ENCODE results near the gene MSS51. TPM values are rescaled to one million over a fixed set of nuclear protein-coding genes. Genes with fewer than 3 reads are reported as not detected.

The MSS51 gene
- total RNA-seq, 5 donors from 2014 or later (not counting 1 experiment from before 2014, with no cell fraction given), result 3.7 to 4.7 (median 4.6) TPM

- H3K36me3 Mint-ChIP-seq, result peaks cover 47% of the 10 kb centered on the region
- peaks cover 0 to 4% (median 0%) of the 10 kb centered on the region in 3 donors for H3K4me1 Mint-ChIP-seq
- no peak for DNase-seq
- H3K27me3 Mint-ChIP-seq, result no peaks in the 10 kb centered on the region
- POLR2A ChIA-PET, result no interaction called here
- Histone ChIP-seq H3K27me3 (replicated peaks in 1 of 2; ENCODE audit: control insufficient read depth in 2 of 2, extremely low read depth in 1 of 2, insufficient read depth in 2 of 2, low read length in 1 of 2) (no peaks in the 10 kb centered on the region), H3K36me3 (ENCODE audit: control insufficient read depth in 2 of 2, extremely low read depth in 1 of 2, insufficient read depth in 1 of 2, low read length in 1 of 2) (peaks cover 7 to 47% of the 10 kb centered on the region in 2 donors), H3K4me1 (ENCODE audit: control insufficient read depth in 1 of 2, extremely low read depth in 1 of 2, insufficient read depth in 2 of 2, low read length in 2 of 2) (no peaks in the 10 kb centered on the region), H3K9me3 (no peaks in the 10 kb centered on the region), H3K27ac (ENCODE audit: low read length) (no peak overlapping the region), H3K4me3 (ENCODE audit: control insufficient read depth in 1 of 2, extremely low read depth in 1 of 2, low read length in 1 of 2) (no peak overlapping the region)
- no peak overlapping the region for H3K27ac Mint-ChIP-seq
- ATAC-seq (replicated peaks in 1 of 4), result no peak
- CTCF ChIA-PET, result no interaction called here
- no CpG with 5 or more reads among the region's 2 CpGs for WGBS (ENCODE audit: insufficient coverage)
- no peak overlapping the region for H3K4me3 Mint-ChIP-seq
- H3K9me3 Mint-ChIP-seq, result no peaks in the 10 kb centered on the region
Measured at GRCh38 chr10:73465978-73466726, 32.8 kb upstream of the MSS51 start.

- POLR2A ChIA-PET, result no interaction called here
- CTCF ChIA-PET, result no interaction called here
- WGBS (ENCODE audit: insufficient coverage), result 100% methylated on average over 2 of the region's 4 CpGs
- no peak overlapping the region for H3K4me3 Mint-ChIP-seq
- Histone ChIP-seq H3K4me1 (ENCODE audit: control insufficient read depth in 1 of 2, extremely low read depth in 1 of 2, insufficient read depth in 2 of 2, low read length in 2 of 2) (no peaks in the 10 kb centered on the region), H3K36me3 (ENCODE audit: control insufficient read depth in 2 of 2, extremely low read depth in 1 of 2, insufficient read depth in 1 of 2, low read length in 1 of 2) (peaks cover 10 to 19% of the 10 kb centered on the region in 2 donors), H3K4me3 (ENCODE audit: control insufficient read depth in 1 of 2, extremely low read depth in 1 of 2, low read length in 1 of 2) (no peak overlapping the region), H3K27ac (ENCODE audit: low read length) (no peak overlapping the region), H3K9me3 (no peaks in the 10 kb centered on the region), H3K27me3 (replicated peaks in 1 of 2; ENCODE audit: control insufficient read depth in 2 of 2, extremely low read depth in 1 of 2, insufficient read depth in 2 of 2, low read length in 1 of 2) (no peaks in the 10 kb centered on the region)
- ATAC-seq (replicated peaks in 1 of 4) (no peak), DNase-seq (no peak)
- no peaks in the 10 kb centered on the region for H3K27me3 Mint-ChIP-seq
- H3K27ac Mint-ChIP-seq, result peak overlapping the region in 1 of 2 donors; percentile 58
- no peaks in the 10 kb centered on the region for H3K9me3 Mint-ChIP-seq
- peaks cover 0 to 3% (median 2%) of the 10 kb centered on the region in 3 donors for H3K4me1 Mint-ChIP-seq
- H3K36me3 Mint-ChIP-seq, result peaks cover 37% of the 10 kb centered on the region
Measured at GRCh38 chr10:73460897-73461296, 27.5 kb upstream of the MSS51 start.

DNA sequence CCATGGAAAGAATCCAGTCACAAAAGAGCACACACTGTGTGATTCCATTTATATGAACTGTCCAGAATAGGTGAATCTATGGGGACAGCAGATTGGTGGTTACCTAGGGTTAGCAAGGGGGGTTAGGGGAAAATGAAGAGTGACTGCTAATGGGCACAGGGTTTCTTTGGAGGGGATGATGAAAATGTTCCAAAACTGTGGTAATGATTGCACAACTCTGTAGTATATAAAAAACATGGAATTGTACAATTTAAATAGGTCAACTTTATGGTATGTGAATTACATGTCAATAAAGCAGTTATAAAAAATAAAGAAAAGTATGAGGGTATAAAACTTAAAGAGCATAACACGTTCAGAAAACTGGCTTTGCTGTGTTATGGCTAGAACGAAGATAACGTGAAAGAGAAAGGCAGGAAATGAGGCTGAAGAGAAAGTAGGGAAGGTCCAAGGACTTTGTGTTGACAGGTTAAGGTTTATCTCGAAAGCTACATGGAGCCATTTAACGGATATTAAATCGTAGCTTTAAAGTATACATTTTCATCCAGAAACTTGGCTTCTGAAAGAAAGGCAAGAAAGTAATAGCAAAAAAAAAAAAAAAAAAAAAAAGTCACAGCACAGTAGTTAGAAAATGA is 26.4 kb upstream of the MSS51 start:
- DNase-seq (no peak), ATAC-seq (replicated peaks in 1 of 4) (no peak)
- Mint-ChIP-seq H3K27ac (no peak overlapping the region), H3K4me1 (peaks cover 0 to 3% (median 2%) of the 10 kb centered on the region in 3 donors), H3K4me3 (no peak overlapping the region), H3K36me3 (peaks cover 32% of the 10 kb centered on the region), H3K9me3 (no peaks in the 10 kb centered on the region), H3K27me3 (no peaks in the 10 kb centered on the region)
- Histone ChIP-seq H3K27ac (ENCODE audit: low read length) (no peak overlapping the region), H3K4me1 (ENCODE audit: control insufficient read depth in 1 of 2, extremely low read depth in 1 of 2, insufficient read depth in 2 of 2, low read length in 2 of 2) (no peaks in the 10 kb centered on the region), H3K27me3 (replicated peaks in 1 of 2; ENCODE audit: control insufficient read depth in 2 of 2, extremely low read depth in 1 of 2, insufficient read depth in 2 of 2, low read length in 1 of 2) (no peaks in the 10 kb centered on the region), H3K4me3 (ENCODE audit: control insufficient read depth in 1 of 2, extremely low read depth in 1 of 2, low read length in 1 of 2) (no peak overlapping the region), H3K9me3 (no peaks in the 10 kb centered on the region), H3K36me3 (ENCODE audit: control insufficient read depth in 2 of 2, extremely low read depth in 1 of 2, insufficient read depth in 1 of 2, low read length in 1 of 2) (peaks cover 5 to 10% of the 10 kb centered on the region in 2 donors)
- ChIA-PET POLR2A (interaction anchor here in 1 of 2 donors (0.6 kb wide), 1 partner anchor 259 kb away, joined by 6 read pairs; no protein-coding TSS in a partner anchor), CTCF (no interaction called here)
- WGBS (ENCODE audit: insufficient coverage), result 90% methylated on average over 3 of the region's 6 CpGs

- no peak overlapping the region for H3K27ac ChIP-seq (ENCODE audit: low read length)
- peaks cover 29% of the 10 kb centered on the region for H3K36me3 Mint-ChIP-seq
- DNase-seq, result no peak
Measured at GRCh38 chr10:73456187-73456890, 23.0 kb upstream of the MSS51 start.

GRCh38 chr10:73449113-73449512 is 15.8 kb upstream of the MSS51 start:
- WGBS (ENCODE audit: insufficient coverage), result no CpG with 5 or more reads among the region's 1 CpG
- ChIA-PET CTCF (no interaction called here), POLR2A (no interaction called here)
- Mint-ChIP-seq H3K27ac (no peak overlapping the region), H3K9me3 (no peaks in the 10 kb centered on the region), H3K4me1 (no peaks in the 10 kb centered on the region), H3K36me3 (peaks cover 32% of the 10 kb centered on the region), H3K4me3 (no peak overlapping the region), H3K27me3 (no peaks in the 10 kb centered on the region)
- peaks cover 3 to 35% of the 10 kb centered on the region in 2 donors for H3K36me3 ChIP-seq (ENCODE audit: control insufficient read depth in 2 of 2, extremely low read depth in 1 of 2, insufficient read depth in 1 of 2, low read length in 1 of 2)
- H3K9me3 ChIP-seq, result no peaks in the 10 kb centered on the region
- no peaks in the 10 kb centered on the region for H3K27me3 ChIP-seq (replicated peaks in 1 of 2; ENCODE audit: control insufficient read depth in 2 of 2, extremely low read depth in 1 of 2, insufficient read depth in 2 of 2, low read length in 1 of 2)
- H3K27ac ChIP-seq (ENCODE audit: low read length), result no peak overlapping the region
- no peak overlapping the region for H3K4me3 ChIP-seq (ENCODE audit: control insufficient read depth in 1 of 2, extremely low read depth in 1 of 2, low read length in 1 of 2)
- no peaks in the 10 kb centered on the region for H3K4me1 ChIP-seq (ENCODE audit: control insufficient read depth in 1 of 2, extremely low read depth in 1 of 2, insufficient read depth in 2 of 2, low read length in 2 of 2)
- no peak for DNase-seq
- no peak for ATAC-seq (replicated peaks in 1 of 4)

More at GRCh38 chr10:73456187-73456890, 23.0 kb upstream of the MSS51 start:
- Mint-ChIP-seq H3K9me3 (no peaks in the 10 kb centered on the region), H3K27ac (no peak overlapping the region), H3K27me3 (no peaks in the 10 kb centered on the region), H3K4me3 (no peak overlapping the region), H3K4me1 (peaks cover 0 to 3% (median 2%) of the 10 kb centered on the region in 3 donors)
- H3K4me3 ChIP-seq (ENCODE audit: control insufficient read depth in 1 of 2, extremely low read depth in 1 of 2, low read length in 1 of 2), result no peak overlapping the region
- no peaks in the 10 kb centered on the region for H3K4me1 ChIP-seq (ENCODE audit: control insufficient read depth in 1 of 2, extremely low read depth in 1 of 2, insufficient read depth in 2 of 2, low read length in 2 of 2)
- POLR2A ChIA-PET, result interaction anchor here in 1 of 2 donors (0.6 kb wide), 1 partner anchor 143 kb away, joined by 3 read pairs; no protein-coding TSS in a partner anchor
- no peak for ATAC-seq (replicated peaks in 1 of 4)
- peaks cover 3 to 21% of the 10 kb centered on the region in 2 donors for H3K36me3 ChIP-seq (ENCODE audit: control insufficient read depth in 2 of 2, extremely low read depth in 1 of 2, insufficient read depth in 1 of 2, low read length in 1 of 2)
- WGBS (ENCODE audit: insufficient coverage), result 100% methylated on average over 1 of the region's 2 CpGs
- no peaks in the 10 kb centered on the region for H3K9me3 ChIP-seq
- CTCF ChIA-PET, result no interaction called here
- H3K27me3 ChIP-seq (replicated peaks in 1 of 2; ENCODE audit: control insufficient read depth in 2 of 2, extremely low read depth in 1 of 2, insufficient read depth in 2 of 2, low read length in 1 of 2), result no peaks in the 10 kb centered on the region

DNA sequence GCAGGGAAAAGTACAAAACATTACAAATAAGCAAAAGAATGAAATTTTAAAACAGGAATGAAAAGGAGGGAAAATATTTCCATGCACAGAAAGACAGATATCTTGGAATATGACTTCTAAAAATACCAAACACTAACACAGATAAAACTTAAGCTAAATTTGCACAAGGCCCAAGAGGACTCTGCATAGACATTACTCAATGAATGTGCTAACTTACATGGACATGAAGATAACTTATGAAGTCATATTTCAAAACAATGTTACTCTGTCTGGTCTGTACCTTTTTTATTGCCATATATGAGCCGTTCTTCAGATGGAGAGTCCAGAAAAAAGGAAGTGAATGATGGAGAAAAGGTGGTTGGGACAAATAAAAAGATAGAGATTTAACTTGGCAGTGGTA is 15.0 kb upstream of the MSS51 start:
- CTCF ChIA-PET, result interaction anchor here in 1 of 2 donors (1.0 kb wide), 1 partner anchor 48 kb away, joined by 4 read pairs; the partner anchor contains the start of gene PPP3CB
- Mint-ChIP-seq H3K27ac (no peak overlapping the region), H3K27me3 (no peaks in the 10 kb centered on the region), H3K36me3 (peaks cover 32% of the 10 kb centered on the region), H3K9me3 (no peaks in the 10 kb centered on the region), H3K4me1 (no peaks in the 10 kb centered on the region), H3K4me3 (no peak overlapping the region)
- DNase-seq, result no peak
- Histone ChIP-seq H3K27me3 (replicated peaks in 1 of 2; ENCODE audit: control insufficient read depth in 2 of 2, extremely low read depth in 1 of 2, insufficient read depth in 2 of 2, low read length in 1 of 2) (no peaks in the 10 kb centered on the region), H3K36me3 (ENCODE audit: control insufficient read depth in 2 of 2, extremely low read depth in 1 of 2, insufficient read depth in 1 of 2, low read length in 1 of 2) (peaks cover 3 to 32% of the 10 kb centered on the region in 2 donors), H3K9me3 (no peaks in the 10 kb centered on the region), H3K4me3 (ENCODE audit: control insufficient read depth in 1 of 2, extremely low read depth in 1 of 2, low read length in 1 of 2) (no peak overlapping the region), H3K27ac (ENCODE audit: low read length) (no peak overlapping the region), H3K4me1 (ENCODE audit: control insufficient read depth in 1 of 2, extremely low read depth in 1 of 2, insufficient read depth in 2 of 2, low read length in 2 of 2) (no peaks in the 10 kb centered on the region)
- ATAC-seq (replicated peaks in 1 of 4), result no peak
- 100% methylated on average over 1 of the region's 1 CpG for WGBS (ENCODE audit: insufficient coverage)
- POLR2A ChIA-PET, result no interaction called here

All from T-cell (primary cell).